Measurements from ENCODE around the gene SLC6A13. TPM values are rescaled to one million over a fixed set of nuclear protein-coding genes. Genes with fewer than 3 reads are reported as not detected.

SLC6A13 gene
- total RNA-seq, 4 donors from 2014 or later: 5.0 to 24.9 (median 8.8) TPM

DNA sequence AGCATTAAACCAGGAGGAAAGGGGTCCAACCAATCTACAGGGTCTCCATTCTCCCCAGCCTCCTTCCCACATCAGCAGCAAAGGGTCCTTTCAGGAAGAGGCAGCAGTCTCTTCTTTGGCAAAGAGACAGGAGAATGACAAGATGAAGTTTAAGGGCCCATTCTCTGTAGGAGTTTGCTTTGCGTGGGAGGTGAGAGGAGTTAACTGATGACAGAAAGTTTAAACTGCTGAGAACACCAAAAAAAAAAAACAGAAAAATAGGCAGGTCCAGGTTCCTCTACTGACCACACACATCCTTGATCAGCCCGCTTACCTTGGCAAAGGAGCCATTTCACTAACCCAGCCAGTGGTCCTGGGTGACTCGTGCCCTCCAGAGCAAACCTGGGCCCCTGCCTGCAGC lies 5.7 kb downstream of the SLC6A13 start:
- DNase-seq: no peak
- Histone ChIP-seq H3K9me3 (no peaks in the 10 kb centered on the region), H3K36me3 (no peaks in the 10 kb centered on the region), H3K4me1 (peaks cover 3 to 12% of the 10 kb centered on the region in 2 donors), H3K4me3 (replicated peaks in 1 of 3) (no peak overlapping the region), H3K27me3 (no peaks in the 10 kb centered on the region), H3K27ac (no peak overlapping the region)
- intact Hi-C loops (cut with DNase I): no loop called here
- WGBS, 2 donors: 81 to 90% methylated on average over 2 to 3 of the region's 3 CpGs
- TF ChIP-seq, protein P1, sequence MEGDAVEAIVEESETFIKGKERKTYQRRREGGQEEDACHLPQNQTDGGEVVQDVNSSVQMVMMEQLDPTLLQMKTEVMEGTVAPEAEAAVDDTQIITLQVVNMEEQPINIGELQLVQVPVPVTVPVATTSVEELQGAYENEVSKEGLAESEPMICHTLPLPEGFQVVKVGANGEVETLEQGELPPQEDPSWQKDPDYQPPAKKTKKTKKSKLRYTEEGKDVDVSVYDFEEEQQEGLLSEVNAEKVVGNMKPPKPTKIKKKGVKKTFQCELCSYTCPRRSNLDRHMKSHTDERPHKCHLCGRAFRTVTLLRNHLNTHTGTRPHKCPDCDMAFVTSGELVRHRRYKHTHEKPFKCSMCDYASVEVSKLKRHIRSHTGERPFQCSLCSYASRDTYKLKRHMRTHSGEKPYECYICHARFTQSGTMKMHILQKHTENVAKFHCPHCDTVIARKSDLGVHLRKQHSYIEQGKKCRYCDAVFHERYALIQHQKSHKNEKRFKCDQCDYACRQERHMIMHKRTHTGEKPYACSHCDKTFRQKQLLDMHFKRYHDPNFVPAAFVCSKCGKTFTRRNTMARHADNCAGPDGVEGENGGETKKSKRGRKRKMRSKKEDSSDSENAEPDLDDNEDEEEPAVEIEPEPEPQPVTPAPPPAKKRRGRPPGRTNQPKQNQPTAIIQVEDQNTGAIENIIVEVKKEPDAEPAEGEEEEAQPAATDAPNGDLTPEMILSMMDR (IDR thresholded peaks at IDR 0.05): no peak
- TF ChIP-seq POLR2A (IDR thresholded peaks at IDR 0.05): no peak

DNA sequence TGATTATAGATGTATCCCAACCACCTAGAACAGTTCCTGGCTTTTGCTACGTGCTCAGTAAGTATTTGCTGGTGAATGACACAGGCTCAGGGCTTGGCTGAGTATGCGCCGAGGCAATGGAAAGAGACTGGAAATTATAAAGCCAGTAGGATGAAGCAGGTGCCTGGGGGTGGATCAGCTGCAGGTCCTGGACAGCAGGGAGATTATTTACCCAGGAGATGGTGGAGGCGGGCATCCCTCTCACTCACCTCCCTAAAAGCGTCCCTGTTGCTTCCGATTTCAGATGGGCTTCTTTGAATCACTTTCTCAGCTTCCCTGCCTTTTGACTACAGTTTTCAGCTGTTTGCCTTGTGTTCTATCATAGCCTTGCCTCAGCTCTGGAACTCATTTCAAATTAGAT lies 6.4 kb downstream of the SLC6A13 start:
- Histone ChIP-seq H3K9me3 (no peaks in the 10 kb centered on the region), H3K4me1 (peaks cover 0 to 4% of the 10 kb centered on the region in 2 donors), H3K36me3 (no peaks in the 10 kb centered on the region), H3K4me3 (replicated peaks in 1 of 3) (no peak overlapping the region), H3K27me3 (no peaks in the 10 kb centered on the region), H3K27ac (no peak overlapping the region)
- TF ChIP-seq POLR2A (IDR thresholded peaks at IDR 0.05): no peak
- TF ChIP-seq, protein P1 (IDR thresholded peaks at IDR 0.05): no peak
- intact Hi-C loops (cut with DNase I): no loop called here
- 94 to 96% methylated on average over 6 of the region's 6 CpGs for WGBS, 2 donors
- DNase-seq: no peak

DNA sequence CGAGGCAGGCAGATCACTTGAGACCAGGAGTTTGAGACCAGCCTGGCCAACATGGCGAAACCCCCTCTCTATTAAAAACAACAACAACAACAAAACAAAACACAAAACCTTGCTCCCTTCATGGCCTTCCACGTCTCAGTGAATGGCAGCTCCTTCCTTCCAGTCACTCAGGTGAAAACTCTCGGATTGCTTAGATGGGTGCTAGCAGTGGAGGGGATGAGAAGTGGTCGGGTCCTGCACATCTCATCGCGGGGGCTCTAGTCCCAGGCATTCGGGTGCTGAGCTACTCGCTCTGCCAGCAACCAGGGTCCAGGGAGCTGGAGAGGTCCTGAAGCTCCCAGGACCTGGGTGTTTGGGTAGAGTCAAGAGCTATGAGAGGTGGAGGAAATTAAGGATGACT lies 7.7 kb downstream of the SLC6A13 start:
- 85 to 86% methylated on average over 9 of the region's 9 CpGs for WGBS, 2 donors
- no peaks in the 10 kb centered on the region for H3K36me3 ChIP-seq
- no peak for DNase-seq

DNA sequence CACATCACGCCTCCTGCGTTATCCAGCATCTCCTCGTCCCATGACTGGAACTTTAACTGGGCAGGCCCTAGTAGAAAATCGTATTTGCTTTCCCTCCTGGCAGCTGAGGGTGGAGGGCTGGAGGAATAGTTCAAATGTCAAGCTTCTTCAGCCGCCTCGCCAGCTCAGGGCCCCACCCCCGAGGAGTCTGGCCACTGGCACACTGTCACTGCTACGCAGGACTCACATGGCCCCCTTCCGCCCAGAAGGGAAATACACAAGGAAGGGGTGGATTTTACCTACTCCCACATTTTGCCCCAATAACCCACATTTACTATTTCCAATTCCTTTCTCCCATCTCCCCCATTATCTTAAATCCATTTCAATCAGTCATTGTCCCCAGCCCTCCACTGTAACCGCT lies 8.6 kb downstream of the SLC6A13 start:
- TF ChIP-seq, protein P1 (IDR thresholded peaks at IDR 0.05): no peak
- H3K4me3 ChIP-seq (replicated peaks in 1 of 3): no peak overlapping the region
- intact Hi-C loops (cut with DNase I): no loop called here
- 77 to 83% methylated on average over 10 of the region's 10 CpGs for WGBS, 2 donors
- H3K4me1 ChIP-seq: peaks cover 0 to 3% of the 10 kb centered on the region in 2 donors
- no peaks in the 10 kb centered on the region for H3K27me3 ChIP-seq
- DNase-seq: no peak
- H3K36me3 ChIP-seq: no peaks in the 10 kb centered on the region
- H3K27ac ChIP-seq: no peak overlapping the region
- no peaks in the 10 kb centered on the region for H3K9me3 ChIP-seq

More for the DNA sequence above, 7.7 kb downstream of the SLC6A13 start:
- Histone ChIP-seq H3K27me3 (no peaks in the 10 kb centered on the region), H3K4me1 (peaks cover 0 to 3% of the 10 kb centered on the region in 2 donors), H3K4me3 (replicated peaks in 1 of 3) (no peak overlapping the region), H3K9me3 (no peaks in the 10 kb centered on the region), H3K27ac (no peak overlapping the region)
- intact Hi-C loops (cut with DNase I): no loop called here
- no peak for TF ChIP-seq POLR2A (IDR thresholded peaks at IDR 0.05)
- TF ChIP-seq, protein P1 (IDR thresholded peaks at IDR 0.05): no peak

DNA sequence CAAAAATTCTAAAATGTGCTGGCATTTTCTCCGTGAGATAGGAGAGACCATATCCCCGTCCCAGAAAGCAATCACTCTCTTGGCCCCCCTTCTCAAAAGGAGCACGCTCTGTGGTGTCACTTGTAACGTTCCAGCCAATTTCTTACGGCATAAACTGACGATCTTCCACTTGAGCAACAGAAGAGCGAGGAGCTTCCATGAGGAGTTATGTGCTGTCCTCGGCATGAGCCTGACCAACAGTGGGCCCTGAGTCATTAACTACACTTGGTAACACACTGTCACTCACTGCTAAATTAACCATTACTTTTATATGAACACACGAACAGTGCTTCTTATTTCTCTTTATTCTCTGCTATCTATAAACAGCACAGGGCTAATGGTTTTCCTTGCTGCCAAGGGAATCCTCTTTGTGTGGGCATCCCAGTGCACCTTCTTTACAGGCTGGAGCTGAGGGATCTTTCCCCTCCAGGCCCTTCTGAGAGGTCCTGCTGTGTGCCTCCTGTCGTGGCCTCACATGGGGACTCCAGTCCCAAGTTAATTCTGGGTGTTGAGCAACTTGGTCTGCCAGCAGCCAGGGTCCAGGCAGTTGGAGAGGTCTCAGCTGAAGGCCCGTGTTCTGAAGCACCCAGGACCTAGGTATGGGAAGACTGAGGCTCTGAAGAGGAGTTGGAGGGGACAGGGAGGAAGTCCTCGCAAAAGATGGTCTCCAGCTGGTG lies 9.4 kb downstream of the SLC6A13 start:
- H3K27ac ChIP-seq: no peak overlapping the region
- no peaks in the 10 kb centered on the region for H3K9me3 ChIP-seq
- H3K36me3 ChIP-seq: no peaks in the 10 kb centered on the region
- intact Hi-C loops (cut with DNase I): no loop called here
- DNase-seq: no peak
- no peak for TF ChIP-seq POLR2A (IDR thresholded peaks at IDR 0.05)
- TF ChIP-seq, protein P1 (IDR thresholded peaks at IDR 0.05): no peak
- no peaks in the 10 kb centered on the region for H3K27me3 ChIP-seq
- peaks cover 0 to 3% of the 10 kb centered on the region in 2 donors for H3K4me1 ChIP-seq
- WGBS, 2 donors: 73 to 79% methylated on average over 12 of the region's 12 CpGs
- no peak overlapping the region for H3K4me3 ChIP-seq (replicated peaks in 1 of 3)
